Posterior vena cava (tissue), 2 donors: Measurements from ENCODE around the gene LAD1. TPM values are rescaled to one million over a fixed set of nuclear protein-coding genes. Genes with fewer than 3 reads are reported as not detected.

Source experiments
- DNase-seq: peaks from one replicate; pipeline ENCODE4 v3.0.0-alpha.2; 2020; ENCODE audit warnings: low spot score
- intact Hi-C, 2 donors: fragments of 100-400 bp; cut with DNase I; formaldehyde crosslinking; loops; one replicate each; pipeline versions ENCODE4 v1.14.1 to v1.14.2; 2022 to 2023
- total RNA-seq, 2 donors: library from RNA; stranded (reverse); fragmentation: NEBNext Ultra II Directional; extraction: Animal tissue kit (Norgen Biotek cat#: 25700); gene quantifications; one replicate each; pipeline ENCODE4 v1.2.1, GENCODE V29; 2021
- donor health status: DM: yes; HTN: yes; CAD: no.
- donor health status: DM: yes; HTN: yes; CAD: no.

The LAD1 gene
- total RNA-seq, 2 donors from 2014 or later = 0.29 TPM; not detected in 1

DNA sequence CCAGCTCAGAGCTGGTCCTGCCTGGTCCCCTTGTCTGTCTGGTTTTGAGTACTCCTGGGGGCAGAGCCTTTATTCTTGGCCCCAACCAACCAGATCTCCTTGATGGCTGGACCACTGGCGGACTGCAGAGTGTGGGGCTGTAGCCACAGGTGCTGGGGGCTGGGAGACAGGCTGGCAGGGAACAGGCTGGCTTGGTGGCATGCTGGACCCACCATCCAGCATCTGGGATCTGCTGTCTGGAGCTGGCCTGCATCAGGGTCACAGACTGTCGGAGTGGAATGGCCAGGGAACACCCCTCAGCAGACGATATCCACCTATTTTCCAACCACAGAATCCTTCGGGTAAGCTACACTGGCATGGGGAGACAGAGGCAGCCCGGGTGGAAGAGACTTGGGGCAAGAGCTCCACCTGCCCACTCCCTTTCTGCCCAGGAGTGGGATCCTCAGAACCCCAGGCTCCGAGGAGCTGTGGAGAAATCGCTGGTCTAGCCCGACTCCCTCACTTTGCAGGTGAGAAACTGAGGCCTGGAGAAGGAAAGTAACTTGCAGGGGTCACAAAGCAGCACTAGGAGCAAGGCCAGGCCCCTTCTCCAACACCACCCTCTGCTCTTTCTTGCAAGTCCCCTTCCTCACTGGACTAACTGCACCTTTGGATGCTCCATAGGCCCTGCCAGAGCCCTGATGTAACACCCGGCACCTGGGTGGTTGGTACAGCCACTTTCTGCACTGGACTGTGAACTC is 62.2 kb downstream of the LAD1 start:
- DNase-seq = peak; percentile 59
- intact Hi-C loops = no loop called here

DNA sequence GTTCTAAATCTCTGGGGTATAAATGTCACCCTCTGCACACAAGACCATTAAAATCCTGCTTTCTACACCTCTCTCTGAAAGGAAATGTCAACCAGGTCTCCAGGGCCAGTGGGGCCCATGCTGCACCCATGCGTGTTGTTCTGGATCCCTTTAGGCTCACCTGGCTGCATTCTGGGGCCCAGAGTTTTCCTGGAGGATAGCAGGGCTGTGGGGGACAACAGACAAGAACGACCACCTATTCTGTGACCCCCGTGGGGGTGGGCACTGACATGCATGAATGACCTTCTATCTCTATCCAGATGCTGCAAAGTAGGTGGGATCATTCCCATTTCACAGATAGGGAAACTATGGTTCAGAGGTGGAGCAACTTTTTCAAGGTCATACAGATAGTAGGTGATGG is 63.2 kb downstream of the LAD1 start:
- DNase-seq = peak; percentile 49
- intact Hi-C loops = no loop called here

DNA sequence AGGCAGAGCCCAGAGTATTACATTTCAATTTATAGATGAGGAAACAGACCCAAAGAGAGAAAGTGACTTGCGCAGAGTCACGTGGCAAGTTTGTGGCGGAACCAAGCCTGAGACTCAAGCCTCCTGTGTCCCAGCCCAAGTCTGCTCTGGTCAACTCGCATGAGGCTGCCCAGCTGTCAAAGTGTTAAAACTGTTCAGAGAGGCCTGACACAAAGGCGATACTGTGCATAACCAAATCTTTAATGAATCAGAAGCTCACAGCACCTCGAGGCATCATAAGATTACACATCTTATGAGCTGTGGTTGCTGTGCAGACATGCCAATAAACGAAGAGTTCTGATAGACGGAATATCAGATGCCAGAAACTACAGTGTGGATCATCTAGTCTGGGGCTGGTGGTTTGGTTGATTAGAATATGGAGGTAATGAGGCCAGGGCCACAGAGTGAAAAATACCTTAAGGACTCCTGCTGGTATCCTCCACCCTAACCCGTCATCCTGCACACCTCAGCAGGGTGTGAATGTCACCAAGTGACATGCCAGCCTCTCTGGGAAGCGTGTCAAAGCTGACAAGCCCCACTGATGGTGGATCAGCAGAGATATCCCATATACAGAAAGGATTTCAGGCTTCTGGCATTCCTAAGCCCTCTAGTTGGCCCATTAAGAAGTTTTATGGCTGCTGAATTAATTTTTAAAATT is 63.8 kb downstream of the LAD1 start:
- intact Hi-C loops = no loop called here
- peak; percentile 30 for DNase-seq

DNA sequence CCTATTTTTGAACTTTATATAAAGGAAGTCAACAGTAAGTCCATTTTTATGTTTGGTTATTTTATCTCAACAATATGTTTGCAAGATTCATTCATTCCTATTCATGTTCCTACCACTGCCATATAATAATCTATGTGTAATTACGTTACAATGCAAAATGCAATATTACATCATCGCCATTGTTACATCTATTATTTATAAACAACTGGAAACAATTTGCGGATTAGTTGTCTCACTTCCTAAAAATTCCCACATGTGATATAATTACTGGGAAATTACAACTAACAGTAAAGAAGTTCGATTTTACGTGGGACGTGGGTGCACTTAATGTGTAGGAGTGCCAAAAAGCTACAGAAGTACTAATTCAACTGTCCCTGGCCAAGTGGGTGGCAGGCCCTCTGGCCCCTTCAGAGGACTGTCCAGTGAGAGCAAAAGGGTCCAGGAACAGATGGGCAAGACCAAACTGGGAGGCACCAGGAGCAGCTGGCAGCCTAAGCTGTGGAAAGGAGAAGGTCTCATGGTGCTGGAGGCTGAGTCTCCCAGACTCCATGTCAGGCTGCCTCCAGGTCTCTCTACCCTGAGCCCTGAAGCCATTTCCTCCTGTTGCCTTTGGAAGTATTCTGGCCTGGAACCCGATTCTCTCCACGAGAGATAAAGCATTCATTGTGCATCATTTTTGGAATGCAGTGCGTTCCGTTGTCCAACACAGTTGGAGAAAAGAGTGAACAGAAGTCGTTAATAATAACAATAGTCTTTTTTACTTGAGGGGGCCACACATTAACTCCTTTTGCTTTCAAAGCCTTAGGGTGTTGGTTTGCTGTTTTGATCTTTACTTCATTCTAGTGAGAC is 64.6 kb downstream of the LAD1 start:
- DNase-seq = peak; percentile 11
- intact Hi-C loops = no loop called here

DNA sequence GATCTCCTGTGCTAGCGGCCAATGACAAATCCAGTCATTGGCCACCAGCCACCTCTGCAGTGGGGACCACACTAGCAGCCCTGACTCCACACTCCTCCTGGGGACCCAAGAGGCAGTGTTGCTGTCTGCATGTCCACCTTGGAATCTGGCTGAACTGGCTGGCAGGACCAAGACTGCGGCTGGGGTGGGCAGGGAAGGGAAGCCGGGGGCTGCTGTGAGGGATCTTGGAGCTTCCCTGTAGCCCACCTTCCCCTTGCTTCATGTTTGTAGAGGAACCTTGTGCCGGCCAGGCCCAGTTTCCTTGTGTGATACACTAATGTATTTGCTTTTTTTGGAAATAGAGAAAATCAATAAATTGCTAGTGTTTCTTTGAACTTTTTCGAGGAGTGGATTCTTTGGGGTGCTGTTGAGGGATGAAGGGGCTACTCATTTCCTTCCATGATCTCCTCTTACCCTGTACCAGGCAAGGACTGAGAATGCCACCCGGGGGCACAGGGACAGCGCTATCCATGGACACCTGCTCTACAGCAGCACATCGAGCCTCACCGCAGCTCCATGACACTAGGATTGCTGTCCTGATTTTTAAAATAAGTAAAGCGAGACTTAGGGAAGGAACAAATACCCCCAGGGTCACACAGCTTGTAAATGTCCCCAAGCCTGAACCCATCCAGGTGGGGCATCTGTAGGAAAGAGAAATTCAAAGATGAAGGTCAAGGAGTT is 66.3 kb downstream of the LAD1 start:
- peak; percentile 45 for DNase-seq
- intact Hi-C loops = no loop called here

DNA sequence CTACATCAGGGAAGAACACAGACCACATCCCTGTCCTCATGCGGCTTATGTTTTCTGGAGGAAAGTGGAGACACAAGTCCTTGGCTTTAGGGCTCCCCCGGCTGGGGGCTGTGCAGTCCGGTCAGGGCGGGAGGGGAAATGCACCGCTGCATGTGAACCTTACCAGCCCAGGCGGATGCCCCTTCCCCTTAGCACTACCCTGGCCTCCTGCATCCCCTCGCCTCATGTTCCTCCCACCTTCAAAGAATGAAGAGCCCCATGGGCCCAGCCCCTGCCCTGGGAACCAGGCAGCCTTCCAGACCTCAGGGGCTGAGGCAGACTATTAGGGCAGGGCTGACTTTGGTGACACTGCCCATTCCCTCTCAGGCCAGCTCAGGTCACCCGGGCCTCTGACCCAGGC is 67.1 kb downstream of the LAD1 start:
- DNase-seq = peak; percentile 53
- intact Hi-C loops = no loop called here

DNA sequence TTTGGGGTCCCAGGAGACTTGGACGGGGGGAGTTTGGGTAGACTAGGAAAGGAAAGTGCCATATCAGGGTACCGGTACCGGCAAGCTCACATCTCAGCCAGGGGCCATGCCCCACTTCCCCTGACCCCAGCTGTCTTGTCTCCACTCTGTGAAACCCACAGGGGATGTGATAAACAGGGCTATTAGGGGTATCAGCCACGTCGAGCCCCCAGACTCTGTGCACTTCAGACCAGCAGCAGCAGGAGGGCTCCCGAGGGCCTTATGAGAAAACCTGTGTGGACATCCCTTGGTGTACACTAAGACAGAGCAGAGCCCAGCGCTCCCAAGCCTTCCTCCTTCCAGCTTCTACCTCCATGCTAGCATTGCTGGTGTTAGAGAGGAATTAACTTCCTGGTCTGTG is 68.0 kb downstream of the LAD1 start:
- intact Hi-C loops = no loop called here
- peak; percentile 76 for DNase-seq

Other genes starting within 250 kb of the LAD1 start
- gene TMEM9, start 244.8 kb downstream of the LAD1 start, total RNA-seq = 10 to 100 TPM; 35.5 to 54.9 TPM
- 1 to 10 TPM in 1 of 2 donors, under 1 TPM in 1; 0.90 to 3.4 TPM for gene IGFN1, start 208.5 kb downstream of the LAD1 start, total RNA-seq
- 1 to 10 TPM in 1 of 2 donors, under 1 TPM in 1; 0.83 to 2.8 TPM for gene PKP1, start 115.8 kb downstream of the LAD1 start, total RNA-seq
- gene TNNT2, start 21.6 kb downstream of the LAD1 start, total RNA-seq = not detected
- not detected for gene TNNI1, start 22.4 kb upstream of the LAD1 start, total RNA-seq
- 10 to 100 TPM; 55.0 to 57.4 TPM for gene PHLDA3, start 69.9 kb upstream of the LAD1 start, total RNA-seq
- 1,000 to 10,000 TPM; 1,426 to 2,194 TPM for gene CSRP1, start 107.8 kb upstream of the LAD1 start, total RNA-seq
- 10 to 100 TPM; 85.0 to 96.0 TPM for gene NAV1, start 139.8 kb upstream of the LAD1 start, total RNA-seq